ENCODE measurements around the gene RAD51AP2.

DNA sequence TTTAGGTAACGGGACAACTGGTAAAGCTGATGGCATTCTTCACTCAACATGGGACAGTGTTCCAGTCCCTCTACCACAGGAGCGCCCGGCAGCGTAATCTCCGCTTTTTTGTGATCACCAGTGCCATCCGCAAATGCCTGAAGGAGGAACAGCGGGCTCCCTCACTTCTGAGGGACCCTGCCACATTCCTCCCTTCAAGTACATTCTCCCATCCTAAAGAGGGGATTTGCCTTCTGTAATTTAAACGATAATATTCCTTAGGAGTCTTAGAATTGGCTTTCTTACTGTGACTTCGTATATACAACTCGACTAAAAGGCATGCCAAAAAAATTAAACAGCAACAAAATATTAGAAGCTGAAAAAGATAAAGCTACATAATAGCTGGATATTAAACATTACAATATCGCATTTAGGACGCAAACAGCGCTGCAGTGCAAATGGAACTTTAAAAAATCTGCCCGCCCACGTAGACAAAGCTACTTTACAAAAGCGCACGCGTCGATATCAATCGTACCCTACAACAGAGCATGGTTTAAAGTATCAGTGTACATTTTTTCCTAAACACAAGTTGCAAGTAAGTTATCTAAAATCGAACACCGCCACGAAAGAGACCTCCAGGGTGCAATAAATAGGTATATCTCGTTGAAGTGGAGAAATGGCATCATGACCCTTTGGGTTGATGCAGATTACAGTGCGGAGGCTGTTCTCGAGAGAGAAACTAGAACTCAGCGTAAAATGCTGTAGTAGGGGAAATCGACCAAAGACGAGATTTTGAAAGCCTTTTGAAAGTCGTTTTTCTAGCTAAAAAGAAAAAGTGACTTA, 20.0 kb upstream of the RAD51AP2 start:
- no peak for TF ChIP-seq CTCF (IDR thresholded peaks at IDR 0.05)
- TF ChIP-seq POLR2A (IDR thresholded peaks at IDR 0.05) = no peak
